CD4-positive, alpha-beta T cell treated with Interleukin-10 for 1 hour (primary cell): ENCODE results near the gene ITGBL1.

Experiments used
- DNase-seq: peaks from one replicate; pipeline ENCODE4 v3.0.0-alpha.2; 2020

The ITGBL1 gene

DNA sequence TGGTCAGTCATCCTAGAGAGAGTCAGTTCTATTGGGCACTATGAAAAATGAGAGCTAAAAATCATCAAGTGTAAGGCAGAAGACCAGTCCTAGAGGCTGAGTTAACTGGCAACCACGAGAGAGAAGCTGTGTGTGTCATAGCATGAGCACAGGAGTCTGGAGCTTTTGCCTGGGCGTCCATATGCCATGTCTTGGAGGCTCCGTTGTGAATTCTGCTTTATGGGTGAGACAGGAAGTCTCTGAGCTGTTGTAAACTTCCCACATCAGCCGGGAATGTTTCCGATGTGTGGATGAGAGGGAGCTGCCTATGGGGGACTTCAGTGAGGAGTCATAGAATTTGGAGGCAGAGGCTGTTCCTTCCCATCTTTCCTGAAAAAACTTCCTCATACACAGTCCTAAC lies 120.0 kb downstream of the ITGBL1 start:
- DNase-seq = no peak

DNA sequence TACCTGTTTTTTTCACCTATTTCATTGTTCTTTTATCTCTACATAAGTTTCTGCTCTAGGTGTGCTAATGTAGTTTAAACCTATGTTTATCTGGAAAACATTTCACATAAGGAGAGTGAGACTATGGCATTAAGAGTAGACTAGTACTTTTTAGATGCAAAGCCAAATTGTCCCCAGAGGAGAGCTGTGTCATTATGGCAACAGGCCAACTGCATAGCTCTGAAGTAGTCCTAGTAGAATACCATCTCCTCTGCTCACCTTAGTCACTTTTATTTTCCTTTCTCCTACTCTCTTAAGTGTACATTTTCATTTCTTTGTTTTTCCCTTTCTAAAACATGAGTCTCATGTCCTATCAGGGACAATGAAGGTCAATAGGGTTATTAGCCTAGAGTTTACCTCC lies 123.1 kb downstream of the ITGBL1 start:
- DNase-seq = no peak

DNA sequence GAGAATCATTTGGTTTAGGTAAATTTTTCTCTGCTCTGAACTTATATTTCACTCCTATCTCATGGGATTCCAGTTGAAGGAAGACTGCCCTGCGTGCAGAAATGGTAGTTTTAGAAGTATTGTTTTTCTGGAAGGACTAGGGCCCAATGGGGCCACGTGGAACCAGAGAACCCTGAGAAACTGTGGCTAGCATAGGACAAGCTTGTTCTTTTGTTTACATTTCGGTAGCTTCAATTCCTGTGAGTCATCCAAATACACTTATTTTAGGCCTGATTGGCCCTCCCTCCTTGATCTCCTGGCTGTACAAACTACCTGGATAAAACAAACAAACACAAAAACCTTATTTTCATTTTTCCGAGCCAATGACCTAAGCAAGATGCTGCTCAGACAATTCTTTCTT lies 124.0 kb downstream of the ITGBL1 start:
- DNase-seq = no peak

DNA sequence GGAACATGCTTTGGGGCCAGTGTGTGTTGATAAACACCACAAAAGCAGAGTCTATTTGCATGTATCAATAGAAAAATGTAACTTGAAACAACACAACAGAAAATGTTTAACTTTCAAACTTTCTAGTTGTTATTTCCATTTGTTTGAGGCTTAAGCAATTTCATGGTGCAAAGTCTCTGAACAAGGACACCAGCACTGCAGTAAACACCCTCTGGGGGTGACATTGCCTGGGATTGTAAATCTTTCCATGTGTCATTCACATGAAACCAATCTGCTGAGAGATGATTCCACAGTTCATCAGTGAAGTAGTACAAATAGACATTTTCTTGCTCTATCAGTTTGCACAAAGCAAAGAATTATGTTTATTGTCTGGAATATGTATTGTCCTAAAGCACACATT lies 124.5 kb downstream of the ITGBL1 start:
- DNase-seq = no peak

DNA sequence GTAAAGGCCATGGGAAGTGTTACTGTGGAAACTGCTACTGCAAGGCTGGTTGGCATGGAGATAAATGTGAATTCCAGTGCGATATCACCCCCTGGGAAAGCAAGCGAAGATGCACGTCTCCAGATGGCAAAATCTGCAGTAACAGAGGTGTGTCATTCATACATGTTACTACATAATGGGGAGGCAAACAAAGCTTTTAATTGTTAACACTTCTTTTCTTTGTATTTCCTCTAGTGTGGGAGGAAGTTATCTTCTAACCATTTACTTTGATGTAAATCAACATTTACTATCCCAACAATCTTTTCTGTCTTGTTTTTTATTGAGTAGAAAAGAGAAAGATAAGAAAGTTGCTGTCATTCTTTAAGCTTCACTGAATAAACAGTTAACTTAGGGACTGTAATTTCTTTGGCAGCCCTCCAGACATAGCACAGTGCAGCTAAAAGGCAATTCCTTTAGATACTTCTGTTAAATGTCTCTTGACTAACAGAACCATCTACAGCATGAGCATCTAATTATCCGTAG lies 126.9 kb downstream of the ITGBL1 start:
- DNase-seq = no peak

DNA sequence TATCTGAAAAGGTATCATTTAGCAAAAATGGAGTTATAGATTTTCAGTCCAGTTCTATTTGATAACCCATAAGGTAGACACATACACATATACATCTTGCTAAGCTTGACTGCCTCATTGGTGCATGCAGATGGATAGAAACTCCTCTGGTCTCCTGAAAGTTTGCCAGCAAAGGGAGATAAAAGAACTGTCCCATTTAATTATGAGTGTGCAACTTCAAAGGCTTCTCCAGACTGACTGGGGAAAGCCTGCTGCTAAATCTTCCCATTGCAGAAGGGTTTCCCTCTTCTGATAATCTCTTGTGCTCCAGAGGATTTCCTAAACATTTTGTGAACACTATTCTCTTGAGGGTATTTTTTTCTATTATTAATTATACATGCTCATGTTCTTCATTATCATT lies 131.9 kb downstream of the ITGBL1 start:
- no peak for DNase-seq

DNA sequence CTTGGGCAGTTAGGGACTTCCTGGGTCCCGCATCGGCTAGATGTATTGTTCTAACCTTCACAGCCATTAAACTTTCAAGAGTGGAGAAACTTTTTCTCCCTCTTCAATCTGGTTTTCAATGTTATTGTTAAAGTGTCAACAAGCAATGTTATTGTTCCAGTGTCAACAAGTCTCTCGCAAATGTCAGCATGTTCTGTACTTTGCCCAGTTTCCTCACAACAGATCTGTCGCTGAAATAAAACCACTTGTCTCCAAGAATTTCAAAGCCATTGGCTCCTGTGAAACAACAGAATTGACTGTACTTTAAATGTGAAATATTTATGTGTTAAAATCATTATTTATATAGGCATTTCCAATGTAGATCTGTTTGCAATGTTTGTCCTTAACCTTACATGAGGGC lies 138.0 kb downstream of the ITGBL1 start:
- DNase-seq = no peak

DNA sequence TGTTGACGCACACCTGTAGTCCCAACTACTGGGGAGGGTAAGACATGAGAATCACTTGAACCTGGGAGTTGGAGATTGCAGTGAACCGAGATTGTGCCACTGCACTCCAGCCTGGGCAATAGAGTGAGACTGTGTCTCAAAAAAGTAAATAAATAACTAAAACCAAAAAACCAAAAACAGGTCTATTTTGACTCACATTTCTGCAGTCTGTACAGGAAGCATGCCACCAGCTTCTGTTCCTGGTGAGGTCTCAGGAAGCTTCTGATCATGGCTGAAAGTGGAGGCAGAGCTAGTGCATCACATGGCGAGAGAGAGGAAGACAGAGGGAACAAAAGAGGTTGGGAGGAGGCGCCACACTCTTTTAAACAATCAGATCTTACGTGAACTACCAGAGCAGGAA lies 142.5 kb downstream of the ITGBL1 start:
- DNase-seq = no peak

DNA sequence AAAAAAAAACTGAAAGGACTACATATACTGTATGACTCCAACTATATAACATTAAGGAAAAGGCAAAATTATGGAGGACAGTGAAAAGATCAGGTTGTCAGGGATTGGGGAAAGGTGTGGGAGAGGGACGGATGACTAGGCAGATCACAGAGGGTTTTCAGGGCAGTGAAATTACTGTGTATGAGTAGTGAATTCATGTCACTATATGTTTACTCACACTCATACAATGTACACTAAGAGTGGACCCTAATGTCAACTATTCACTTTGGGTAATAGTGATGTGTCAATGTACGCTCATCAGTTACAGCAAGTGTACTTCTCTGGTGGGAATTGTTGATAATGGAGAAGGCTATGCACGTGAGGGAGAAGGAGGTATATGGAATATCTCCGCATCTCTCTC lies 144.3 kb downstream of the ITGBL1 start:
- DNase-seq = no peak

DNA sequence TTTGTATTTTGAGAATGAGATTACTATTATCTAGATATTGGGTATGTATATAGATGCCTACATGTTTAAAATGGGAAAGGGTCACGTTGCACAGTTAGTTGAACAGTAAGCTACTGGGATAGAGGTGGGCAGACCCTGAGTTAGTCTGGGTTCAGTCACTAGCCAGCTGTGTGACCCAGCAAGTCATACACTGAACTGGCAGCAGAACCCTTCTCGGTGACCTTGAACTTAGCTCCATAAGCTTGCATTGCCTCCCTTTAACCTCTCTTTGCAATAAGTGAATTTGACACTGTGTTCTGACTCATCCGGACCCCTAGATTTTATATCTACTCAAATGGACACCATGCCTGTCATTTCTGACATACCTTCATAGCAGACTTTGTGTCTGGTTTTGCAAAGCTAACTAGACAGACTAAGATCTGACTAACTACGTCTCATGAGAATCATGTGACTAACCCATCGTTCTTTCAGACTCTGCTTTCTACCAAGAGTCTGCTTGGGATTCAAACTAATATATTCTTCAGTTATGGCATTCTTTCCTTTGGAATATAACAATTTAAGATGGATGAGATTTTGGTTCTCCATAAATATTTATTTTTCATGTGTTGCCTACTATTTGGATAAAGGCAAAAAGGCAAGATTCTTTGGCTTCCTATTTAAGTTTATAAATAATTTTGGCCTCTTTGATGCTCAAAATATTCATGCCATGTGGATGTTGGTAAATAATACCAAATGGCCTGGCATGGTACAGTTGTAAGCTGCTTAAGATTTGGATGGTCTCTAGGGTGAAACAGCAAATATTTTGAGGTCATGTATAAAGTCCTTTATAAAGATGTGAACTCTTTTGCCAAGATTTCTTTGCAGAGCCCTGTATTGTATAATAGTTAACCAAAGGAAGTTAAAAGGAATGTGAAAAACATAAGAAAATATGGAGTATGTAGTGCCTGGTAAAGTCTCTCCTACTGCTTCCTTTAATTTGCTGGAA lies 159.3 kb downstream of the ITGBL1 start:
- DNase-seq = no peak

DNA sequence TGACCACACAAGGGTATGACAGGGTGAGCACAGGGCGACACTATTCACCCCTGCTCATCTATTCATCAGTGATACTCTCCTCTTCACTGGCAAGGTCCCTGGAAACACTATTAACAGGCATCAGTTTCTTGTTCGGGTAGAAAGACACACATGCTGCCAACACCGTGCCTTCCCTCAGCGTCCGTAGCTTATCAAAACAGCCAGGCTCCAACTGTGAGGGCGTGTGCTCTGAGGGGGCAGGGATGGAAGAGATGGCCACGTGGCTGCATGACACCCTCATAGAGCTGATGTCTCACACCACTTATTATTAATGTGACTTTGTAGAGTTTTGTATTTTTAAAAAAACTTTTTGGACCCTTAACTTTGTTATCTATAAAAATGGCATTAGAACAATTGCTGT lies 160.3 kb downstream of the ITGBL1 start:
- DNase-seq = no peak

DNA sequence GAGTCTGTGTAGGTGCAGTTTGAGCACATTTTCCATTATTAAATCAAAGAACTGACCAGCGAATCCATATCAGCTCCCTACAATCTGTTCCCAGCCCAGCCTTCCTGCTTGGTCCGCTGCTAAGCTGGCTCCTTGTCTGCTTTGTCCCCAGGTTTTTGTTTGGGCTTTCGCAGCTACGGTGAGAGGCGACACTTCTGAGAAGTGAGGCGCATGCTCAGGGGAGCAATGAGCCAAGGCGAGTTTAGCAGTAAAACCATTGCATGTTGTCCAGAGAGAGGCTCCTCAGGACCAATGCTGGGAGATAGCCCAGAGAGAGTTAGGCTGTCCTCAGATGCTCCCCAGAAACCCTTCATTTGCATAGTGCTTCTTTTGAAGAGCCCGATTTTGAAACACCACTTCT lies 162.0 kb downstream of the ITGBL1 start:
- no peak for DNase-seq

DNA sequence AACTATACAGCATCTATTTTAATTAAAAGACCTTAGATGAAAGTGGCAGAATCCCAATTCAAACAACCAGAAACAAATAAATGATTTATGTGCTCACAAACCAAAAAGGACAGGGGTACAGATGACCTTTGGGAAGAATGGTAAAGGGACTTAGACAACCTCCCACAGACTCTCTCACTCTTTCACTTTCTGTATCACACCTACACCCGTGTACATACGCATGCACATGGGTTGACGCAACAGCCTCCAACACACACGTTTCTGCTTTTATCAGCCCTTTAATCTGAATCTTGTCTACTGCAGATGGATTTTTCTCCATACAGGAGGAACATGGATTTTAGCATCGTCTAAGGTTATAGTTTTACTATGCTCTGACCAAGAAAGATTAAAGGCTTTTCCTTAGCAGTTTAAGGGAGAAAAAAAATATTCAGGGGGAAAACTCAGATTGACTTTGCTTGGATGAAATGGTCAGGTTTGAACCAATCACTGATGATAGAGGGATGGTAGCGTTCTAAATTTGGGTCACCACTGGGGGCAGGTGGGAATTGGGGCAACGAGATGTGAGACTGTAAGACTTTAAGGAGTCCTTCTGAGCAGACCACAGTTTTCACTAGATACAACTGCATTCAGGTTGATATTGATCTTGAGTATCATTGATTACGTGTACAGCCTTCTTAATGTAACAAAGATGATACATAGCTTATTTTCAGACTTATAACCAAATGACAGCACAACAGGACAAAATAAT lies 166.1 kb downstream of the ITGBL1 start:
- peak; percentile 55 for DNase-seq

DNA sequence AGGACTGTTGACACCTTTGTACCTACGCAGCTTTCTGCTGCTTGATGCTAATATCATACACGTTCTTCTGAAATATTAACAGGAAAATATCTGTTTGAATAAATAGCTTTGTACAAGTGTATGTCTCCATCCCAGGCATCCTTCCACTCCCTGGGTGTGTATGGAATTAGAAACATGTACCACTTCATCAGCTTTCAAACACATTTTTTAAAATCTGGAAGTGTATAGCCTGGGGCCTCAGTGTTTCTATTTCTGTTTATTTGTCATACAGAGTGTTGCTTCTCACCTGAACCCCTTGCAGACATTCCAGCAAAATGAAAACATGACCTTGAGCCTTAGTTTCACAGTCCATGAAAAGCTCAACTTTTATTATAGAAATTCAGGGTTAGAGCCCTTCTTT lies 168.6 kb downstream of the ITGBL1 start:
- no peak for DNase-seq

DNA sequence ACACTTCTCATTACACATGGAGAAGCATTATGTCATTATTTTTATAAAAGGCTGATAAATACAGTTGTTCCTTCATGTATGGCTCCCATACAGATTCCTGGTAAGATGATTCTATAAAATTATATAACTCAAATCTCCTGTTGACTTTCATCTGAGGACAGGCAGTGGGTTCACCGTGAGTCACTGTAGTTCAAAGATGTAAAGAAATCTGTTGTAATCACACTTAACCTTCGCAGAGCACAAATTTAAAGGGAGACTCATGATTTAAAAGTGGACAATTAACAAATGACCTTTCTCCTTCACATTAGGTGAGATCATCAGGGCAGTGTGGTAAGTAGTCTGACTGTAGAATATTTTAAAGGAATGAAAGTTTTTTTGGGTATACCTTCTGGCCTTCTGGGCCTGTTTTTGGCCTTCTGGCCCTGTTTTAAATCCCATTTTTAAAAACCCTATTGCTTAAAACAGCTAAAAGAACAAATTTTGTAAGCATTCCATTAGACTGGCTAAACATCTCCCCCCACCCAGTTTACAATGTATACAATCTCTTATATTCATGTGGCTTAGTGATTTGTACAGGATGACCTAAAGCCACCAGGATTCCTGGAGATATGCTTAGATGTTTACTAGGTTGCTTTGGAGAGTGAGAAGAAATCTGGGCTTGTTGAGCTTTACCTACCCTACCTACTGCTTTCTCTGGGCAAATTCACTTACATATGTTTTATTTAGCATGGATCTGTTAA lies 171.2 kb downstream of the ITGBL1 start:
- no peak for DNase-seq

DNA sequence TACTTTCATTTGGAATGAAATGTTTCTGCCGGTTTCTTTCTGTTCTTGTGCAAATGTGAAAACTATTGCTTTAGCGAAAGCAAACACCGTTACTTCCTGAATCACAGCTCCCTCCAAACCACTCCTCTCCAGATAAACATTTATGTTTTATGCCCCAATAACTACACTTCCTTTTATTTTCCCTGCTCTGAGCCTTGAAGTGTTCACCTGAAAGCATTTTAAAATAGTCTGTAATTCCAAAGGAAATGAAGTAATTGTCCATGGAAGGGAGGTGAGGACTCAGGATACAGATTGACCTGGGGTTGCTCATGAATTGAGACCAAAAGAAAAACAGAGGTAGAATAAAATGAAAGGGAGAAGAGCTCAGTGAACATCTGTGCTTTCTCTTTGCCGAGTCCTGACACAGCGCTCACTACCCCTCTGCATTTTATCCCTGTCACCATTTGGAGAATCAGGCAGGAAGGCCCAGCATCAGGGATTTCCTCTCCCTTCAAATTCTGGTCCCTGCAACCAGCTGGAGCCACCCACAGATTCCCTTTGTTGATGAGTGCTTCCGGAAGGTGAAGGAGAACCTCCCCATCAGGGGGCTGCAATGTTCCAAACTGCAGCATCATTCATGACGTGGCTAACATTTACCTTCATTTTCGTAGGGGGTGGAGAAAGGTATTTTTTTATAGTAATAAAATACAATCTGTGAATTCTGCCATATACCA lies 171.9 kb downstream of the ITGBL1 start:
- no peak for DNase-seq

DNA sequence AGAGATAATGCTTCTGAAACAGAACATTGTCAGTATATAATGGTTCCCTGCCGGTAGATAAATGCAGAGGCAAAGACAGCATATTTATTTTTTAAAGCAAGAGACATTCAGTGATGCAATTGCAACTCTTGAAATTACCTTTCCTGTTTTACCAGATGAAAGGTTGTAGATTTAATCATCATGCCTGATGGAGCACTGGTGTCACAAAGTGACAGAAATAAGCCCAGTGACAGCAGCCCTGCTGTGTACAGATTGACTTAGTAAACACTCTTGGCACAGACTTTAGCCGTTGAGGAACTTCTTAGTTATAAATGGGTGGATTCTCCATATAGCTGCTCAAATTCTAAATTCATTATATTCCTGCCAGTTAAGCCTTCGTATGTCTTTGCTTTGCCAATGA lies 172.5 kb downstream of the ITGBL1 start:
- no peak for DNase-seq

DNA sequence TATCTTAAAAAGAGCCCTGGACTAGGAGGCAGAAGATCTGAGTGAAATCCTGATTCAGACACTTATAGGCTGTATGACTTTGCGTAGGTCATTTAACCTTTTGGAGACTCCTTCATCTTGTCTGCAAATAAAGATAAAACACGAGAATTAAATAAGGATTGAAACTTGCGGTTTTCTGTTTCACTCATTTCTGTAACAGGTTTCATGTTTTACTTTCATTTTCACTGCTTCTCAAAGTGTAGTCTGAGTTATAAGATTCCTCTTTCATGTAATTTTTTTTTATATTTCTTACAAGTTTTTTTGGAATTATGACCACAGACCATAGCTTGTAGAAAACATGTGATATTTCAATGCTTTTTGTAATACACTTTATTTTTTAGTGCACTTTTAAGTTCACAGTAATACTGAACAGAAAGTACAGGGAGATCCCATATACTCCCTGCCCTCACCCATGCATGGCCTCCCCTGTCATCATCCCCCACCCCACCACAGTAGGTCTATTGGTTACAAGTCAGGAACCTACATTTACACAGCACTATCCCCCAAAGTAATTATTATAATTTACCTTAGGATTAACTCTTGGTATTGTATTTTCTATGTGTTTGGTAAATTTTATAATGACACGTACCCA lies 174.6 kb downstream of the ITGBL1 start:
- DNase-seq = peak; percentile 43

DNA sequence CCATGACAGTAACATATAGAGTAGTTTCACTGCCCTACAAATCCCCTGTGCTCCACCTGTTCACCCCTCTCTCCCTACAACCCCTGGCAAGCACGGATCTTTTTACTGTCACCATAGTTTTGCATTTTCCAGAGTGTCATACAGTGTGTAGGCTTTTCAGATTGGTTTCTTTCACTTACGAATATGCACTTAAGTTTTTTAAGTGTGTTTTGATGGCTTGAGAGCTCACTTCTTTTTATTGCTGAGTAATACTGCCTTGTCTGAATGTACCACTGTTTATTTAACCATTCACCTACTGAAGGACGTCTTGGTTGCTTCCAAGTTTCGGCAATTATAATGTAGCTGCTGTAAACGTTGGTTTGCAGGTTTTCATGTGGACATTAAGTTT lies 175.1 kb downstream of the ITGBL1 start:
- no peak for DNase-seq

DNA sequence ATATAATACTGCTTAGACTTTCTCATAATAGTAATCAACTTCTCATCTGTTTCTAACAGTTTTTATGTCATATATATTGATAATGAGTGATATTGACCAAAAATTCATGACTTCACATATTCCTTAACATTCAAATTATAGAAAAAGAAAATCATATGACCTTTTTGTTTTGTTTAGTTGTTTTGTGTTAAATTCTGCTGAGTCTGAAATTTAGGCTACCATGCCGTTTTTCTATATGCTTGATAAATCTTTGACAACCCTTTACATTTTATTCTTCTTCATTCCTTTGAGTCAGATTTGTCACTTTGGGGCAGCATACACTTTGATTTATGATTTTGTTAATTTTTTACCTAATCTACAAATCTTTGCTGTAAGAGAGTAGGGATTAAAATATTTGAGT lies 176.4 kb downstream of the ITGBL1 start:
- no peak for DNase-seq

DNA sequence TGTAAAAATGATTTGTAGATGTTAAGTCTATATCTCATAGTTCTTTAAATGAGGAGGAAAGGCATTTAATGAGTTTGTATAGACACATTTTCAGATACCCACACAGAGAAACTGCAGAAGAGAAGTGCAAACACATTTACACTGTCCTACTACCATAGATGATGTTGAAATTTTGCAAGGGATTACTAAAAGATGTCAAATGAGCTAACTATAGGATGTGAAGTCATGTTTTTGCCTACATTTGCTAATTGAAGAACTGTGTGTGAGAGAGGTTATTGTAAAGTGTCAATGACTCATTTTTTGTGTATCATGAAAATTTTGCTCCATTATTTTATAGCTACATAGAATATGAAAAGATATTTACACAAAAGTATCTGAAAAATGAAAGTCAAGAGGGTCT lies 178.9 kb downstream of the ITGBL1 start:
- no peak for DNase-seq

DNA sequence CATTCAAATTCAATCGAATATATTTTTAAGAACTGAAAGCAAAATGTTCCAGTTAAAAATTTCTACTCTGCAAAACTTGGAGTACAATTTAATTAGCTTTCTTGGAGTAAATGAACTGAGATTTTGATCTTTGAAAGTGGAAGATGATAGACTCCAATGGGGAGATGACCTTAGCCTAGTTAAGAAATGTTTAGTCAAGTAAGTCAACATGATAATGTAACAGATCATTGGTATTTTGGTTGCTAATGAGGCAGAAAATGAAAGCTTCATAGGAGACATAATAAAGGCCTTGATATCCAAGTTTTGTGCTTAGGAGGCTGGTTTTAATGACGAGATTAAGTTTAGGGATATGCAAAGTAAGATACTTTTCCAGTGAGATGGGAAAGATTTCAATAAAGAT lies 181.7 kb downstream of the ITGBL1 start:
- no peak for DNase-seq
